DOHH2 (cell line): ENCODE measurements around the gene SMIM12.

ENCODE experiments used
- H3F3A ChIP-seq: fragments of 200-600 bp; sonication (generic), shearing (Covaris generic); 2 replicates; pipeline ENCODE4 v1.6.0; 2016; ENCODE audit warnings: antibody characterized with exemption, mild to moderate bottlenecking; ENCODE audit not compliant: control insufficient read depth, insufficient read depth
- H3K27ac ChIP-seq: fragments of 200-600 bp; sonication (generic); 2 replicates; pipeline ENCODE4 v1.5.1; 2014; ENCODE audit warnings: low read depth, mild to moderate bottlenecking, low read length, moderate library complexity
- H3K27me3 ChIP-seq: fragments of 200-600 bp; sonication (generic); 2 replicates; pipeline ENCODE4 v1.6.1; 2014; ENCODE audit warnings: mild to moderate bottlenecking, low read length, mixed read lengths; ENCODE audit not compliant: control insufficient read depth
- H3K36me3 ChIP-seq: fragments of 200-600 bp; sonication (generic); 2 replicates; pipeline ENCODE4 v1.6.1; 2014; ENCODE audit warnings: mild to moderate bottlenecking, low read length, moderate library complexity, mixed read lengths; ENCODE audit not compliant: control insufficient read depth
- H3K4me1 ChIP-seq: fragments of 200-600 bp; sonication (generic); 2 replicates; pipeline ENCODE4 v1.6.1; 2014; ENCODE audit warnings: mild to moderate bottlenecking, low read length, mixed read lengths; ENCODE audit not compliant: control insufficient read depth
- H3K4me2 ChIP-seq: fragments of 200-600 bp; sonication (generic); 2 replicates; pipeline ENCODE4 v1.6.0; 2014; ENCODE audit warnings: mild to moderate bottlenecking, low read length, moderate library complexity
- H3K4me3 ChIP-seq: fragments of 200-600 bp; sonication (generic); 2 replicates; pipeline ENCODE4 v1.5.1; 2014; ENCODE audit warnings: mild to moderate bottlenecking, low read length, mixed read lengths
- H3K79me2 ChIP-seq: fragments of 200-600 bp; sonication (generic); 2 replicates; pipeline ENCODE4 v1.6.1; 2014; ENCODE audit warnings: mild to moderate bottlenecking, low read length, mixed read lengths; ENCODE audit not compliant: control insufficient read depth
- H3K9me2 ChIP-seq: fragments of 200-600 bp; sonication (generic); replicated peaks from 2 replicates; pipeline ENCODE4 v1.6.1; 2014; ENCODE audit warnings: mild to moderate bottlenecking, low read length, mixed read lengths; ENCODE audit not compliant: control insufficient read depth
- H3K9me3 ChIP-seq: fragments of 200-600 bp; sonication (generic); 2 replicates; pipeline ENCODE4 v1.6.1; 2014; ENCODE audit warnings: antibody characterized with exemption, low read length, mixed read lengths; ENCODE audit not compliant: control insufficient read depth, insufficient read depth
- H4K20me1 ChIP-seq: fragments of 200-600 bp; sonication (generic); 2 replicates; pipeline ENCODE4 v1.6.0; 2014; ENCODE audit warnings: low read depth, mild to moderate bottlenecking, antibody characterized with exemption, low read length, moderate library complexity; ENCODE audit not compliant: control insufficient read depth, insufficient read depth
- CTCF ChIP-seq: fragments of 200-600 bp; sonication (generic); IDR thresholded peaks from one replicate; pipeline ENCODE4 v1.5.1; 2014; ENCODE audit warnings: antibody characterized with exemption, mild to moderate bottlenecking, low read depth, low read length; ENCODE audit not compliant: poor library complexity, severe bottlenecking
- EZH2phosphoT487 ChIP-seq: fragments of 200-600 bp; sonication (generic); IDR thresholded peaks from 2 replicates; pipeline ENCODE4 v1.6.1; 2017; ENCODE audit warnings: borderline replicate concordance, mild to moderate bottlenecking, antibody characterized with exemption, low read length, moderate library complexity, mixed read lengths

Gene SMIM12

GRCh38 chr1:34850382-34850781 lies 9.2 kb downstream of the SMIM12 start:
- H3K4me2 ChIP-seq: no peak overlapping the region
- H3K27me3 ChIP-seq: no peaks in the 10 kb centered on the region
- peaks cover 45% of the 10 kb centered on the region for H3K36me3 ChIP-seq
- H4K20me1 ChIP-seq: peaks cover 9% of the 10 kb centered on the region; the same call in 1 of the 2 replicates
- H3K27ac ChIP-seq: no peak overlapping the region
- no peaks in the 10 kb centered on the region for H3K4me1 ChIP-seq
- H3K9me3 ChIP-seq: no peaks in the 10 kb centered on the region
- H3K79me2 ChIP-seq: peaks cover 19% of the 10 kb centered on the region
- no peak for TF ChIP-seq EZH2phosphoT487
- no peak for TF ChIP-seq CTCF
- H3K4me3 ChIP-seq: no peak overlapping the region
- H3K9me2 ChIP-seq: no peaks in the 10 kb centered on the region
- peaks cover 6% of the 10 kb centered on the region; the same call in 1 of the 2 replicates for H3F3A ChIP-seq

DNA sequence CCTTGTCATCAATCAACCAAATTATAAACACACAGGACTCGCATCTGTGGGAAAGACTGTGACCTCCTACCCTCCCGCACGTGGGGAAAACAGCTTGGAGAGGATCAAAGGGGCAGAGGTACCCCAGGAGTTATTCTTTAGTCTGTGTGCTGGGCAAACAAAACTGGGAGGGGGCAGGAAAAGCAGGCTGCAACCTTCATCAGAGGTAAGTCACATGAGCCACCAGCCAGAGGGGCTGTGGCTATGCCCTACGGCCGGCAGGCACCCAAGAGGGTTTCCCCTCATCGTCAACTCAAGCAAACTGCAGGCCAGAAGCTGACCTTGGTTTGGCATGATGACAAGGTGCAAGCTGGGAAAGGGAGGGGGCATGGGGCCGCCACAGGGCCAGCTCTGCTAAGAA lies 12.5 kb downstream of the SMIM12 start:
- Histone ChIP-seq H3K27ac (no peak overlapping the region), H3K4me3 (no peak overlapping the region), H3K27me3 (no peaks in the 10 kb centered on the region), H3K9me2 (no peaks in the 10 kb centered on the region), H3K4me2 (no peak overlapping the region), H4K20me1 (peaks cover 5% of the 10 kb centered on the region; the same call in 1 of the 2 replicates), H3K9me3 (no peaks in the 10 kb centered on the region), H3K36me3 (peaks cover 22% of the 10 kb centered on the region), H3K79me2 (peaks cover 13% of the 10 kb centered on the region), H3K4me1 (peaks cover 7% of the 10 kb centered on the region), H3F3A (no peaks in the 10 kb centered on the region)
- TF ChIP-seq CTCF (no peak), EZH2phosphoT487 (no peak)

- Histone ChIP-seq H3K4me3 (no peak overlapping the region), H4K20me1 (no peaks in the 10 kb centered on the region), H3K9me2 (no peaks in the 10 kb centered on the region), H3K9me3 (no peaks in the 10 kb centered on the region), H3K27me3 (no peaks in the 10 kb centered on the region), H3K27ac (no peak overlapping the region), H3K36me3 (peaks cover 14% of the 10 kb centered on the region), H3K4me2 (no peak overlapping the region), H3K79me2 (peaks cover 5% of the 10 kb centered on the region), H3K4me1 (peaks cover 7% of the 10 kb centered on the region), H3F3A (no peaks in the 10 kb centered on the region)
- TF ChIP-seq CTCF (no peak), EZH2phosphoT487 (no peak)
Measured at GRCh38 chr1:34846265-34846664, 13.3 kb downstream of the SMIM12 start.
